Measurements from ENCODE around the gene EIF4B.
"Not testable (repeated sequence)": the region's sequence is repeated elsewhere in the genome, so short reads cannot be mapped to it uniquely, and the experiment has no call there.

Gene EIF4B

GRCh38 chr12:53005986-53006809, at the start of gene EIF4B:
Gene EIF4B (plus strand): TSS chr12:53006456. CDS start chr12:53006484, 28 bp downstream.
- peak; percentile 99 to 100 for DNase-seq (ENCODE audit: low read depth in 2 of 2)

GRCh38 chr12:52956987-52957386, 49.3 kb upstream of the EIF4B start:
- no peak for DNase-seq (ENCODE audit: low read depth in 2 of 2)

GRCh38 chr12:52964556-52965336, 41.5 kb upstream of the EIF4B start:
- DNase-seq (ENCODE audit: low read depth in 2 of 2) = no peak

GRCh38 chr12:52965337-52965731, 40.9 kb upstream of the EIF4B start:
- no peak for DNase-seq (ENCODE audit: low read depth in 2 of 2)

- DNase-seq (ENCODE audit: low read depth in 2 of 2) = no peak
Observed at GRCh38 chr12:52969166-52969795, 37.0 kb upstream of the EIF4B start.

- no peak for DNase-seq (ENCODE audit: low read depth in 2 of 2)
Observed at GRCh38 chr12:52969828-52970569, 36.3 kb upstream of the EIF4B start.

- no peak for DNase-seq (ENCODE audit: low read depth in 2 of 2)
Observed at GRCh38 chr12:52971679-52972329, 34.5 kb upstream of the EIF4B start.

- no peak for DNase-seq (ENCODE audit: low read depth in 2 of 2)
Observed at GRCh38 chr12:52975204-52975603, 31.1 kb upstream of the EIF4B start.

GRCh38 chr12:52975820-52976573, 30.3 kb upstream of the EIF4B start:
- no peak for DNase-seq (ENCODE audit: low read depth in 2 of 2)

GRCh38 chr12:52976574-52977071, 29.6 kb upstream of the EIF4B start:
- DNase-seq (ENCODE audit: low read depth in 2 of 2) = no peak

GRCh38 chr12:52977170-52977569, 29.1 kb upstream of the EIF4B start:
- no peak for DNase-seq (ENCODE audit: low read depth in 2 of 2)

- no peak for DNase-seq (ENCODE audit: low read depth in 2 of 2)
Observed at GRCh38 chr12:52980096-52980649, 26.1 kb upstream of the EIF4B start.

- DNase-seq (ENCODE audit: low read depth in 2 of 2) = peak; percentile 64 to 73
Observed at GRCh38 chr12:52980650-52981423, 25.4 kb upstream of the EIF4B start.

- DNase-seq (ENCODE audit: low read depth in 2 of 2) = no peak
Observed at GRCh38 chr12:52984136-52984535, 22.1 kb upstream of the EIF4B start.

GRCh38 chr12:52988898-52989297, 17.4 kb upstream of the EIF4B start:
- DNase-seq (ENCODE audit: low read depth in 2 of 2) = no peak

- no peak for DNase-seq (ENCODE audit: low read depth in 2 of 2)
Observed at GRCh38 chr12:52990206-52990605, 16.1 kb upstream of the EIF4B start.

GRCh38 chr12:52992240-52992639, 14.0 kb upstream of the EIF4B start:
- DNase-seq (ENCODE audit: low read depth in 2 of 2) = not testable (repeated sequence)

GRCh38 chr12:52992699-52993557, 13.3 kb upstream of the EIF4B start:
- DNase-seq (ENCODE audit: low read depth in 2 of 2) = no peak

All from stimulated activated CD4-positive, alpha-beta T cell treated with anti-CD3 and anti-CD28 coated beads, Interleukin-15, amount 100 ng/mL, for 48 hours (primary cell).